OCI-LY1 (cell line): Measurements from ENCODE around the gene IQGAP2.

Experiments used
- H2AFZ ChIP-seq: fragments of 200-600 bp; sonication (generic), shearing (Covaris generic); 2 replicates; pipeline ENCODE4 v1.6.0; 2014; ENCODE audit warnings: antibody characterized with exemption, mild to moderate bottlenecking, low read length
- H3F3A ChIP-seq: fragments of 200-600 bp; sonication (generic), shearing (Covaris generic); 2 replicates; pipeline ENCODE4 v1.6.0; 2014; ENCODE audit warnings: mild to moderate bottlenecking, antibody characterized with exemption, low read length, moderate library complexity; ENCODE audit not compliant: insufficient read depth
- H3K27ac ChIP-seq: fragments of 200-600 bp; sonication (generic); 2 replicates; pipeline ENCODE4 v1.5.1; 2014; ENCODE audit warnings: low read length, mixed run types, mild to moderate bottlenecking, low read depth; ENCODE audit not compliant: poor library complexity, severe bottlenecking
- H3K27me3 ChIP-seq: fragments of 200-600 bp; sonication (generic); 2 replicates; pipeline ENCODE4 v1.6.0; 2014; ENCODE audit warnings: antibody characterized with exemption, mild to moderate bottlenecking, low read length, moderate library complexity; ENCODE audit not compliant: insufficient read depth
- H3K36me3 ChIP-seq: fragments of 200-600 bp; sonication (generic); 2 replicates; pipeline ENCODE4 v1.6.1; 2014; ENCODE audit warnings: mild to moderate bottlenecking, antibody characterized with exemption, low read length, moderate library complexity, mixed read lengths; ENCODE audit not compliant: insufficient read depth
- H3K4me1 ChIP-seq: fragments of 200-600 bp; sonication (generic); 2 replicates; pipeline ENCODE4 v1.5.1; 2014; ENCODE audit warnings: mild to moderate bottlenecking, low read length, moderate library complexity; ENCODE audit not compliant: insufficient read depth, severe bottlenecking
- H3K4me2 ChIP-seq: fragments of 200-600 bp; sonication (generic), shearing (Covaris generic); 2 replicates; pipeline ENCODE4 v1.6.1; 2014; ENCODE audit warnings: low read length
- H3K4me3 ChIP-seq: fragments of 200-600 bp; sonication (generic); 2 replicates; pipeline ENCODE4 v1.5.1; 2014; ENCODE audit warnings: low read length, low read depth, mild to moderate bottlenecking, mixed read lengths; ENCODE audit not compliant: poor library complexity, severe bottlenecking
- H3K79me2 ChIP-seq: fragments of 200-600 bp; shearing (Covaris generic); 2 replicates; pipeline ENCODE4 v1.6.1; 2016; ENCODE audit warnings: mixed run types, low read length, mixed read lengths; ENCODE audit not compliant: insufficient read depth
- H3K9ac ChIP-seq: fragments of 200-600 bp; sonication (generic), shearing (Covaris generic); 2 replicates; pipeline ENCODE4 v1.6.1; 2014; ENCODE audit warnings: mild to moderate bottlenecking, low read length, mixed read lengths
- H3K9me2 ChIP-seq: fragments of 200-600 bp; sonication (generic), shearing (Covaris generic); 2 replicates; pipeline ENCODE4 v1.6.1; 2014; ENCODE audit warnings: low read depth, mild to moderate bottlenecking, low read length, mixed read lengths
- H3K9me3 ChIP-seq: fragments of 200-600 bp; shearing (Covaris generic); 2 replicates; pipeline ENCODE4 v1.6.1; 2014; ENCODE audit warnings: low read length, mixed read lengths
- H4K20me1 ChIP-seq: fragments of 200-600 bp; sonication (generic), shearing (Covaris generic); 2 replicates; pipeline ENCODE4 v1.6.0; 2016; ENCODE audit warnings: mild to moderate bottlenecking, low read length; ENCODE audit not compliant: insufficient read depth
- EZH2 ChIP-seq: fragments of 200-600 bp; sonication (generic), shearing (Covaris generic); IDR thresholded peaks from 2 replicates; pipeline ENCODE4 v1.8.0; 2017; ENCODE audit warnings: borderline replicate concordance, mixed run types, mild to moderate bottlenecking, antibody characterized with exemption, low read length, moderate library complexity, mixed read lengths
- TF ChIP-seq, protein P1 (sequence below): fragments of 200-600 bp; sonication (generic), shearing (Covaris generic); IDR thresholded peaks from 2 replicates; pipeline ENCODE4 v1.5.1; 2017; ENCODE audit warnings: mild to moderate bottlenecking, antibody characterized with exemption, low read length, moderate library complexity, mixed read lengths

The IQGAP2 gene

DNA sequence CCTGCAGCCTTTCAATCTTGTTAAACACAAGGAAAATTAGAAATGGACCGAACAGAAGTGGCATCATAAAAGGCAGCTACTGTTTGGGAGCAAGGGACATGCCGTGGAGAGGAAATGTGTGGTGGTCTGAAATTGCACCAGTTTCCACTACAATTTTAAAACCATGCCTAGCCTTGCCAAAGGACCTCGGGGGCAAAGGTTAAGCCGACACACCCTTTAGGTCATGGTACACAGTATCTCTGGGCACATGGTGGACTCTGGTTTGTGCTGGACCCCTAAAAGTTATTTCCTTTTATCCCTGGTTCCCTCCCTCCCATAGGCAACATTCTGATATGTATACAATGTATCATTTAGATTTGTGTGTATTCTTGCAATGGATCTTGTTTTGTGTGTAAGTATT lies 142.1 kb downstream of the IQGAP2 start:
- Histone ChIP-seq H3K4me2 (no peak overlapping the region), H2AFZ (no peak overlapping the region), H3K79me2 (no peaks in the 10 kb centered on the region), H3K9ac (no peak overlapping the region), H3K9me3 (no peaks in the 10 kb centered on the region), H3K9me2 (no peaks in the 10 kb centered on the region), H3K4me3 (no peak overlapping the region), H4K20me1 (no peaks in the 10 kb centered on the region), H3K4me1 (peaks cover 12% of the 10 kb centered on the region), H3K27ac (no peak overlapping the region), H3K27me3 (no peaks in the 10 kb centered on the region), H3K36me3 (no peaks in the 10 kb centered on the region), H3F3A (no peaks in the 10 kb centered on the region)
- TF ChIP-seq EZH2 = no peak
- TF ChIP-seq, protein P1, sequence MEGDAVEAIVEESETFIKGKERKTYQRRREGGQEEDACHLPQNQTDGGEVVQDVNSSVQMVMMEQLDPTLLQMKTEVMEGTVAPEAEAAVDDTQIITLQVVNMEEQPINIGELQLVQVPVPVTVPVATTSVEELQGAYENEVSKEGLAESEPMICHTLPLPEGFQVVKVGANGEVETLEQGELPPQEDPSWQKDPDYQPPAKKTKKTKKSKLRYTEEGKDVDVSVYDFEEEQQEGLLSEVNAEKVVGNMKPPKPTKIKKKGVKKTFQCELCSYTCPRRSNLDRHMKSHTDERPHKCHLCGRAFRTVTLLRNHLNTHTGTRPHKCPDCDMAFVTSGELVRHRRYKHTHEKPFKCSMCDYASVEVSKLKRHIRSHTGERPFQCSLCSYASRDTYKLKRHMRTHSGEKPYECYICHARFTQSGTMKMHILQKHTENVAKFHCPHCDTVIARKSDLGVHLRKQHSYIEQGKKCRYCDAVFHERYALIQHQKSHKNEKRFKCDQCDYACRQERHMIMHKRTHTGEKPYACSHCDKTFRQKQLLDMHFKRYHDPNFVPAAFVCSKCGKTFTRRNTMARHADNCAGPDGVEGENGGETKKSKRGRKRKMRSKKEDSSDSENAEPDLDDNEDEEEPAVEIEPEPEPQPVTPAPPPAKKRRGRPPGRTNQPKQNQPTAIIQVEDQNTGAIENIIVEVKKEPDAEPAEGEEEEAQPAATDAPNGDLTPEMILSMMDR = no peak

DNA sequence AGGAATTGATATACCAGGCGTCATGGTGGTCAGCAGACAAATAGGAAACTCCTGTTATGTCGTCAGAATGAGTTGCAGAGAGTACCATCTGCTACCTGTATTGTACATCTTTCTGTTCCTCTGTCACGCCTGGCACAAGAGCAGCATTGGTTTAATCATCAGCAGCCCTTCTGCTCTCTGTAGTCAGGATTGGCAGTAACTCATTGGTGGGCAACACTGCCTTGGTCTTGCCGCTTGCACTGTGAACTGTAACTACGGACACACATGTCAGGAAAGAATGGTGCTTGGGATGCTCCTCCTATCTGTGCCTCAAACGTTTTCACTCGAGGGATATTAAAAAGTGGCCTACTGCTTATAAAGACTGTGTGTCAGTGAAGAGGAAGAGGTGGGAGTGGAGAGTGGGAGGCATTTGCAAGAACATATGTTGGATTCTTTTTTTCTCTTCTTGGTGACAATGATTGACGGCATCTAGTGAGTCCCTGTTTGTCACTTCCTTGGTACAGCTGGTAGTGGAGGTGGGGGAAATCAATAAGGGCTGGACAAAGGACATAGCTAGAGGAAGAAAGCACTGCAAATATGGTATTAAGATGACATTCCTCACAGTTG lies 143.5 kb downstream of the IQGAP2 start:
- no peaks in the 10 kb centered on the region for H4K20me1 ChIP-seq
- H3K9ac ChIP-seq = no peak overlapping the region
- H3K4me3 ChIP-seq = no peak overlapping the region

DNA sequence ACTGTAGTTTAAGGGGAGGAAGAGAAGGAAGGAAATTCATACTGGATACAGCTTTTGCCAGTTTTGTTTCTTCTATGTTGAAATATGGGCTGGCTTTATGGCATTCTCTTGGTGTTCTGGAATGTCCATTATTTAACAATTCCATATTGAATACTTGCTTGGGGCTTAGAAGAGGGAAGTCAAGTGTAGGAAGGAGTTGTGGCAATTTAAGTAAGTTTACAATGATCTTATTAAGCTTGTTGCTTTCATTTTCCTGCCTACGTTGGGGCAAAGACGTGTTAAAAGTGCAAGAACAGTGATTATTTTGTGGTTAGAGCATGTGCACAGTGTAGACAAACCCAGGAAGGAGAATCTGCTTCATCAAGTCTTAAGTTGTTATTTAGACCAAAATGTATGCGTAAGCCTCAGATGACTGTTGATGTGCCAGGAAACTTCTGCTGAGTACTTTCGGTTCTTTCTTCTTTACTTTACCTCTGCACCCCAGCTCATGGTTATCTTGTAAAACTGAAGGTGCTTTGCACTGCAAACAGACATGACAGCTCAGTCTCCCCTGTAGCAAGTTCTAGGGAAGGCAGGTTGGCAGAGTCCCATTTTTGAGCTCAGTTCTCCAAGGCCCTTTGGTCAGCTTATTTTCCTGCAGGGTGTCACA lies 144.3 kb downstream of the IQGAP2 start:
- Histone ChIP-seq H3F3A (no peaks in the 10 kb centered on the region), H4K20me1 (no peaks in the 10 kb centered on the region), H3K79me2 (no peaks in the 10 kb centered on the region), H3K27ac (no peak overlapping the region), H3K9me2 (no peaks in the 10 kb centered on the region), H3K27me3 (no peaks in the 10 kb centered on the region), H3K9me3 (no peaks in the 10 kb centered on the region), H3K4me2 (0 out of 2 replicates have a peak overlapping the region, but pooled peaks have one; percentile 11), H3K9ac (no peak overlapping the region), H3K4me1 (peaks cover 12% of the 10 kb centered on the region), H3K4me3 (no peak overlapping the region), H2AFZ (no peak overlapping the region), H3K36me3 (no peaks in the 10 kb centered on the region)
- TF ChIP-seq, protein P1 = no peak
- no peak for TF ChIP-seq EZH2

More for the DNA sequence above, 143.5 kb downstream of the IQGAP2 start:
- Histone ChIP-seq H3K27me3 (no peaks in the 10 kb centered on the region), H3K9me2 (no peaks in the 10 kb centered on the region), H3F3A (no peaks in the 10 kb centered on the region), H3K4me2 (0 out of 2 replicates have a peak overlapping the region, but pooled peaks have one; percentile 11), H3K9me3 (no peaks in the 10 kb centered on the region), H2AFZ (no peak overlapping the region), H3K27ac (no peak overlapping the region), H3K4me1 (peaks cover 12% of the 10 kb centered on the region), H3K36me3 (no peaks in the 10 kb centered on the region), H3K79me2 (no peaks in the 10 kb centered on the region)
- TF ChIP-seq, protein P1 = no peak
- no peak for TF ChIP-seq EZH2
